ENCODE data around the gene DARS1. TPM values are rescaled to one million over a fixed set of nuclear protein-coding genes. Genes with fewer than 3 reads are reported as not detected.

DARS1 gene
- total RNA-seq, 1 donor: 119 TPM

- no peak overlapping the region for H3K4me3 ChIP-seq (ENCODE audit: insufficient read depth, low read length)
- H2AFZ ChIP-seq (ENCODE audit: low read length): no peak overlapping the region
- H3K9me3 ChIP-seq (ENCODE audit: low read depth, low read length): no peaks in the 10 kb centered on the region
- no peaks in the 10 kb centered on the region for H3K36me3 ChIP-seq (ENCODE audit: insufficient read depth, low read length)
- H3K79me2 ChIP-seq (ENCODE audit: insufficient read depth, low read length): no peaks in the 10 kb centered on the region
- H4K20me1 ChIP-seq (ENCODE audit: insufficient read depth, low read length): no peaks in the 10 kb centered on the region
- no peak overlapping the region for H3K27ac ChIP-seq (ENCODE audit: low read depth, low read length)
- H3K27me3 ChIP-seq (ENCODE audit: insufficient read depth, low read length): peaks cover 3% of the 10 kb centered on the region
- no peak for TF ChIP-seq CTCF (IDR thresholded peaks at IDR 0.05; ENCODE audit: extremely low read depth, low read depth, low read length)
- no peaks in the 10 kb centered on the region for H3K4me1 ChIP-seq (ENCODE audit: insufficient read depth, low read length)
- H3K4me2 ChIP-seq (ENCODE audit: insufficient read depth, low read length): no peak overlapping the region
- no peak for DNase-seq (ENCODE audit: insufficient read length, low spot score, missing footprints)
Measured at GRCh38 chr2:136031711-136032110, 46.3 kb upstream of the DARS1 start.

- TF ChIP-seq CTCF (IDR thresholded peaks at IDR 0.05; ENCODE audit: extremely low read depth, low read depth, low read length): no peak
- Histone ChIP-seq H3K4me2 (ENCODE audit: insufficient read depth, low read length) (no peak overlapping the region), H2AFZ (ENCODE audit: low read length) (no peak overlapping the region), H3K79me2 (ENCODE audit: insufficient read depth, low read length) (no peaks in the 10 kb centered on the region), H3K36me3 (ENCODE audit: insufficient read depth, low read length) (no peaks in the 10 kb centered on the region), H3K4me1 (ENCODE audit: insufficient read depth, low read length) (no peaks in the 10 kb centered on the region), H3K9me3 (ENCODE audit: low read depth, low read length) (no peaks in the 10 kb centered on the region), H3K27me3 (ENCODE audit: insufficient read depth, low read length) (no peaks in the 10 kb centered on the region), H4K20me1 (ENCODE audit: insufficient read depth, low read length) (no peaks in the 10 kb centered on the region), H3K27ac (ENCODE audit: low read depth, low read length) (no peak overlapping the region), H3K4me3 (ENCODE audit: insufficient read depth, low read length) (no peak overlapping the region)
- DNase-seq (ENCODE audit: insufficient read length, low spot score, missing footprints): peak; percentile 11
Measured at GRCh38 chr2:136030406-136030805, 45.0 kb upstream of the DARS1 start.

GRCh38 chr2:136029149-136029548 lies 43.7 kb upstream of the DARS1 start:
- TF ChIP-seq CTCF (IDR thresholded peaks at IDR 0.05; ENCODE audit: extremely low read depth, low read depth, low read length): no peak
- Histone ChIP-seq H3K4me1 (ENCODE audit: insufficient read depth, low read length) (no peaks in the 10 kb centered on the region), H4K20me1 (ENCODE audit: insufficient read depth, low read length) (no peaks in the 10 kb centered on the region), H3K9me3 (ENCODE audit: low read depth, low read length) (no peaks in the 10 kb centered on the region), H3K79me2 (ENCODE audit: insufficient read depth, low read length) (no peaks in the 10 kb centered on the region), H2AFZ (ENCODE audit: low read length) (no peak overlapping the region), H3K36me3 (ENCODE audit: insufficient read depth, low read length) (no peaks in the 10 kb centered on the region), H3K27me3 (ENCODE audit: insufficient read depth, low read length) (no peaks in the 10 kb centered on the region), H3K4me2 (ENCODE audit: insufficient read depth, low read length) (no peak overlapping the region), H3K27ac (ENCODE audit: low read depth, low read length) (no peak overlapping the region), H3K4me3 (ENCODE audit: insufficient read depth, low read length) (no peak overlapping the region)
- DNase-seq (ENCODE audit: insufficient read length, low spot score, missing footprints): no peak

- H3K9me3 ChIP-seq (ENCODE audit: low read depth, low read length): no peaks in the 10 kb centered on the region
- no peak overlapping the region for H3K4me3 ChIP-seq (ENCODE audit: insufficient read depth, low read length)
- no peaks in the 10 kb centered on the region for H4K20me1 ChIP-seq (ENCODE audit: insufficient read depth, low read length)
- TF ChIP-seq CTCF (IDR thresholded peaks at IDR 0.05; ENCODE audit: extremely low read depth, low read depth, low read length): no peak
- no peak overlapping the region for H3K27ac ChIP-seq (ENCODE audit: low read depth, low read length)
- H3K4me1 ChIP-seq (ENCODE audit: insufficient read depth, low read length): no peaks in the 10 kb centered on the region
- H3K27me3 ChIP-seq (ENCODE audit: insufficient read depth, low read length): no peaks in the 10 kb centered on the region
- DNase-seq (ENCODE audit: insufficient read length, low spot score, missing footprints): no peak
- no peaks in the 10 kb centered on the region for H3K79me2 ChIP-seq (ENCODE audit: insufficient read depth, low read length)
- H3K4me2 ChIP-seq (ENCODE audit: insufficient read depth, low read length): no peak overlapping the region
- H2AFZ ChIP-seq (ENCODE audit: low read length): no peak overlapping the region
- no peaks in the 10 kb centered on the region for H3K36me3 ChIP-seq (ENCODE audit: insufficient read depth, low read length)
Measured at GRCh38 chr2:136028001-136028400, 42.6 kb upstream of the DARS1 start.
